ENCODE data around the gene RTP4. TPM values are rescaled to one million over a fixed set of nuclear protein-coding genes. Genes with fewer than 3 reads are reported as not detected.
"Not testable (repeated sequence)": the region's sequence is repeated elsewhere in the genome, so short reads cannot be mapped to it uniquely, and the experiment has no call there.

The RTP4 gene
- total RNA-seq, 1 experiment from 2014 or later: not detected

DNA sequence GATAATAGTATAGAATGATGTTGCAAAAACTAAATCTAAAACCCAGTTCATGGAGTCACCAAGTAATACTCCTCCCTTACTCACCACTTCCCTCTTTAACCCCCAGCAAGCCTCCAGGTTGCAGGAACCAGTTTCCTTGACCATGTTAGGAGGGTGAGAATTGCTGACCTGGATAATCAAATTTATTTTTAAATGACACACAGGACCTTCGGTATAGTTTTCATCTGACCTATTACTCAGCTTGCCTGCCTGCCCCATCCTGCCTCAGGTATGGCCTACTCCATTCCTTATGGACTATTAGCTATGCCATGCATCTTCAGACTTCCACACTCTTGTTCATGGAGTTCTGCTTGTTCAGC, 883 bp downstream of the RTP4 start:
- no peak for DNase-seq (ENCODE audit: low read depth)

GRCh38 chr3:187370051-187370450, 1.9 kb downstream of the RTP4 start:
- DNase-seq (ENCODE audit: low read depth): no peak

- no peak for DNase-seq (ENCODE audit: low read depth)
These were observed 7.4 kb downstream of the RTP4 start for GRCh38 chr3:187375581-187375980.

DNA sequence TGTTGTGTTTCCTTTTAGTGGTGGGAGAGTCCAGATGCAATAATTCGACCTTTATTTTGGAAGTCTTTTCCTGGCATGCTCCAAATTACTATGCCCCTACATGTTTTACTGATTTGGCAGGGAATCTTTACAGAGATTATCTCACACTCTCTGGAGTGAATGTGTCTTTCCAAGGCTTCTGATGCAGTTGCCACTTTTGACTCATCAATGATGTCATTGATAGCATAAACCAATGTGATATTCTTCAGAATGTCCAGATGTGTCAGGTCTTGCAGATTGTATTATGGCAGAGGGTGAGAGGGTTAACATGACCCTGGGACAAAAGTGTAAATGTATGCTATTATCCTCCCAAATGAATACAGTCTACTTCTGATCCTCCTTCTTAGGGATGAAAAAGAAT, 9.7 kb downstream of the RTP4 start:
- DNase-seq (ENCODE audit: low read depth): no peak

GRCh38 chr3:187382609-187383151, 14.5 kb downstream of the RTP4 start:
- no peak for DNase-seq (ENCODE audit: low read depth)

DNA sequence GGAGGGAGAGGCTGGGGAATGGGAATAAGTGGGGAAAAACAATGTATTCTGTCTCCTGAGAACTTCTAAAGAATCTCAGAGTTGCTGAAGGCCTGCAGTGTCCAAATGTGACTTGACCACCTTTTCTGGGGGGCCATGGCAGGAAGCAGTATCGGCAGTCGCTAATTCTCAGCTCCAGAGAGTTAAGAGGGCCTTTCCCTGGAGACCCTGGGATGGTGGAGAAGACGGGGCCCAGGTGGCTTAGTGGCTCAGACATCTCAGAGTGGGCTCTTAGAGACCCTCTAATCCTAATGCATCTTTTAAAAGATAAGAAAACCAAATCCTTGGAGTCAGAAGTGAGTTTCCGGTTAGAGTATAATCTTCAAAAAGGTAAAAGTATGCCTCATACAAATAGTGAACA, 15.1 kb downstream of the RTP4 start:
- no peak for DNase-seq (ENCODE audit: low read depth)

GRCh38 chr3:187385296-187385695, 17.1 kb downstream of the RTP4 start:
- no peak for DNase-seq (ENCODE audit: low read depth)

DNA sequence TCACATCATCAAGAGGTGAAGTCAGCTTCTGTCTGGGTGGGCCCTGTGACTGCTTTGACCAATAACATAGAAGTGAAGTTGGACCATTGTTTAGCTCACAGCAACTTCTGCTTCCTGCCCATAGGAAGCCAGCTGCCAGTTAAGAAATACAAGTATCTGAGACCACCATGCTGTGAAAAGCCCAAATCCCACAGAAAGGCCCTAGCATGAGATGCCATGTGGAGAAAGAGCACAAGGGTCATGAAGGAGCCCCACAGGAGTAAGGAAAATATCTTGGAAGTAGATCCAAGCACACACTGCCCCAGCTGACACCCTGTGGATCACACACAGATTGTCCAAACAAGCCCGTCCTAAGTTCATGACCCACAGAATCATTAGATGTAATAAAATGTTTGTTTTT, 28.5 kb downstream of the RTP4 start:
- no peak for DNase-seq (ENCODE audit: low read depth)

- DNase-seq (ENCODE audit: low read depth): no peak
These were observed 30.8 kb downstream of the RTP4 start for GRCh38 chr3:187398955-187399354.

- DNase-seq (ENCODE audit: low read depth): no peak
These were observed 32.6 kb downstream of the RTP4 start for GRCh38 chr3:187400756-187401155.

DNA sequence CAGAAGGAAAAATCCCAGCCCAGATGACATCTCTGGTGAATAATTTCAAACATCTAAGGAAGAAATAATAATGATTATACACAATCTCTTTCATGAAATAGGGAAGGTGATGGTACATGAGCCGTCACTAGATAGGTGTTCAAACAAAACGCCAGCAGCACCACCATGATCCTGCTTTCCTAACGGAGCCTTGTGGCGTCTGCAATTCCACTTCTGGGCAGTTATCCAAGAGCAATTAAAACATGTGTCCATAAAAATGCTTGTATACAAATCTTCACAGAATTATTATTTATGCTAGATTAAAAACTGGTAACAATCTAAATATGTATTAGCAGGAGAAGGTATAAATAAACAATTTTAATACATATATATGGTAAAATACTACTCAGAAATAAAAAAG, 33.7 kb downstream of the RTP4 start:
- no peak for DNase-seq (ENCODE audit: low read depth)

DNA sequence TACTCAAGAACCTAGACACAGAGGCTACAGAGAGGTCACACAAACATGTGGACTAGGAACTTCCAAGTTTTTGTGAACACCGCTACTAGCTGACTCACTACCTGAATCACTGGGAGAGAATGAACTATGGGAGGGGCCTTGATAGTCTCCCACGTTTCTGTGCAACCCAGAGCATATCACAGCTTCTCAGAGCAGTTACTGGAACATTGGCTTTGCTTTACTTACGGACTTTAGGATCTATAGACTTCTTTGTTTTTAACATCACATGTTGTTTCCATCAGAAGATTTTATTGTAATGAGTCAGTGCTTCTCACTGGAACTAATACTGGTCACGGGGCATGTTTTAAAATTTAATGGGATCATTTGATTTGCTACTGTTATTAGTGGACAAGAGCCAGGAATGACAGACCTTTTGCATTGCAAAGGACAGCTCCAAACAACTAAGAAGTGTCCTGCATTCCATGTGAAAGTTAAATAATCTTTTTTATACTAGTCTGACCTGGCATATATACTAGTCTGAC, 35.6 kb downstream of the RTP4 start:
- peak; percentile 52 for DNase-seq (ENCODE audit: low read depth)

- no peak for DNase-seq (ENCODE audit: low read depth)
These were observed 38.7 kb downstream of the RTP4 start for GRCh38 chr3:187406927-187407326.

DNA sequence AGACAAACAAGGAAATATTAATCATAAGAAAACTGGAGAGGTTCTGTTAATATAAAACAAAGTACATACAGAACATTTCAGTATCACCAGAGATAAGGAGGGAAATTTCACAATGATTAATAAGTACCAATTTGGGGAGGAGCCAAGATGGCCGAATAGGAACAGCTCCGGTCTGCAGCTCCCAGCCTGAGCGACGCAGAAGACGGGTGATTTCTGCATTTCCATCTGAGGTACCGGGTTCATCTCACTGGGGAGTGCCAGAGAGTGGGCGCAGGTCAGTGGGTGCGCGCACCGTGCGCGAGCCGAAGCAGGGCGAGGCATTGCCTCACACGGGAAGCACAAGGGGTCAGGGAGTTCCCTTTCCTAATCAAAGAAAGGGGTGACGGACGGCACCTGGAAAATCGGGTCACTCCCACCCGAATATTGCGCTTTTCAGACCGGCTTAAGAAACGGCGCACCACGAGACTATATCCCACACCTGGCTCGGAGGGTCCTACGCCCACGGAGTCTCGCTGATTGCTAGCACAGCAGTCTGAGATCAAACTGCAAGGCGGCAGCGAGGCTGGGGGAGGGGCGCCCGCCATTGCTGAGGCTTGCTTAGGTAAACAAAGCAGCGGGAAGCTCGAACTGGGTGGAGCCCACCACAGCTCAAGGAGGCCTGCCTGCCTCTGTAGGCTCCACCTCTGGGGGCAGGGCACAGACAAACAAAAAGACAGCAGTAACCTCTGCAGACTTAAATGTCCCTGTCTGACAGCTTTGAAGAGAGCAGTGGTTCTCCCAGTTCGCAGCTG, 44.0 kb downstream of the RTP4 start:
- not testable (repeated sequence) for DNase-seq (ENCODE audit: low read depth)

Other genes with a start within 250 kb of the RTP4 start
- 11.9 and 23.9 TPM in 2 replicates for gene RPL39L, start 228.9 kb upstream of the RTP4 start, total RNA-seq (2014; rRNA removed)
- not detected in 2 replicates for gene RTP1, start 170.9 kb upstream of the RTP4 start, total RNA-seq (2014; rRNA removed)
- not detected in 2 replicates for gene MASP1, start 76.6 kb upstream of the RTP4 start, total RNA-seq (2014; rRNA removed)